ENCODE results near the gene ARAP2. TPM values are rescaled to one million over a fixed set of nuclear protein-coding genes. Genes with fewer than 3 reads are reported as not detected.

Gene ARAP2
- total RNA-seq, 1 experiment from 2014 or later, result 12.0 TPM

DNA sequence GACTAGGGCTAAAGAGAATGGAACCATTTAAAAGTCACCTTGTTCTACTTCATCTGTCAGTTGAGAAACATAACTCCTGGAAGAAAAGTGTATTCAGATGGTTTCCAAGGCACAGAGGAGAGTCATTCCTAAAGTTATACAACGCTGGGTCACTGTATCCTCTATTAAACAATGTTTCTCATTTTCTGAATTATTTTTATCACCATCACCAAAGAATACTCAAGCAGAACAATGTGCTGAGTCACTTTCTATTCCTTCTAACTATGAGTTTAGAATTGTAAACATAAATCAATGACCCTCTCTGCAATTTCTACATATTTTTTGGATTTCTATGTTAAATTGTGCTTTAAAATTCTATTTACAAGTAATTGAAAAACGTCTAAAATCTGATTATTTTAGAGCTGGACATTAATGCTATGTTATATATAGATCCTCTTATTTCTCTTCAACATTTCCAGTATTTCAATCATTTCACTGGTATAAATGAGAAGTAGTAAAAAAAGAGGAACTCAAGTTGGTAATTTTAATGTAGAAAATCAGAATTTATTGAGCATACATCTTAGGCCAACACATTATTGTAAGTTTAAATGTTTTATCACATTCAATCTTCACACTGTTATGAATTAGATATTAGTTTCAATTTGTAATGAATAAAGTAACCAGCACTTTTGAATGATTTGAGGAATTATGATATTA lies 44.6 kb upstream of the ARAP2 start:
- BruUV-seq (replicated peaks), result no TSS peak
- Mint-ChIP-seq H3K4me1 (ENCODE audit: insufficient read depth, unreplicated experiment) (peaks cover 25% of the 10 kb centered on the region), H3K36me3 (ENCODE audit: insufficient read depth, unreplicated experiment) (no peaks in the 10 kb centered on the region), H3K27ac (ENCODE audit: low read depth, unreplicated experiment) (no peak overlapping the region), H3K9me3 (ENCODE audit: unreplicated experiment) (no peaks in the 10 kb centered on the region), H3K27me3 (ENCODE audit: insufficient read depth, unreplicated experiment) (no peaks in the 10 kb centered on the region), H3K4me3 (ENCODE audit: unreplicated experiment) (no peak overlapping the region)
- TF ChIP-seq, protein P1, sequence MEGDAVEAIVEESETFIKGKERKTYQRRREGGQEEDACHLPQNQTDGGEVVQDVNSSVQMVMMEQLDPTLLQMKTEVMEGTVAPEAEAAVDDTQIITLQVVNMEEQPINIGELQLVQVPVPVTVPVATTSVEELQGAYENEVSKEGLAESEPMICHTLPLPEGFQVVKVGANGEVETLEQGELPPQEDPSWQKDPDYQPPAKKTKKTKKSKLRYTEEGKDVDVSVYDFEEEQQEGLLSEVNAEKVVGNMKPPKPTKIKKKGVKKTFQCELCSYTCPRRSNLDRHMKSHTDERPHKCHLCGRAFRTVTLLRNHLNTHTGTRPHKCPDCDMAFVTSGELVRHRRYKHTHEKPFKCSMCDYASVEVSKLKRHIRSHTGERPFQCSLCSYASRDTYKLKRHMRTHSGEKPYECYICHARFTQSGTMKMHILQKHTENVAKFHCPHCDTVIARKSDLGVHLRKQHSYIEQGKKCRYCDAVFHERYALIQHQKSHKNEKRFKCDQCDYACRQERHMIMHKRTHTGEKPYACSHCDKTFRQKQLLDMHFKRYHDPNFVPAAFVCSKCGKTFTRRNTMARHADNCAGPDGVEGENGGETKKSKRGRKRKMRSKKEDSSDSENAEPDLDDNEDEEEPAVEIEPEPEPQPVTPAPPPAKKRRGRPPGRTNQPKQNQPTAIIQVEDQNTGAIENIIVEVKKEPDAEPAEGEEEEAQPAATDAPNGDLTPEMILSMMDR (IDR thresholded peaks at IDR 0.05; ENCODE audit: unreplicated experiment), result no peak
- POLR2A ChIA-PET, result interaction anchor here (1.2 to 2.0 kb wide), 2 partner anchors 8 to 45 kb away, joined by 3 to 10 read pairs; partner anchors contain the start of gene DTHD1
- no peak for DNase-seq (ENCODE audit: unreplicated experiment)
- CTCF ChIA-PET, result no interaction called here
- intact Hi-C loops (cut with micrococcal nuclease), result no loop called here

DNA sequence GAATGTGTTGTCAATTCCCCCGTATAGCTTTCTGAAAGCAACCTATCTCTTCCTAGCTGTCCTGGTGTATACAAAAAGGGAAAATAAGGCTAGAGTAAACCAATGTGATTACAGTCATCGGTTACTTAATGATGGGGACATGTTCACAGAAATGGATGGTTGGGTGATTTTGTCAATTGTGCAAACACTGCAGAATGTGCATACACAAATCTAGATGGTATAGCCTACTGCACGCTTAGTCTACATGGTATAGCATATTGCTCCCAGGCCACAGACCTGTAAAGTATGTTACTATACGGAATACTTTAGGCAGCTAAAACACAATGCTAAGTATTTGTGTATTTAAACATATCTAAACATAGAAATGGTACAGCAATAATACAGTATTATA lies 42.2 kb upstream of the ARAP2 start:
- no peak overlapping the region for H3K4me3 Mint-ChIP-seq (ENCODE audit: unreplicated experiment)
- TF ChIP-seq, protein P1 (IDR thresholded peaks at IDR 0.05; ENCODE audit: unreplicated experiment), result no peak
- no peaks in the 10 kb centered on the region for H3K9me3 Mint-ChIP-seq (ENCODE audit: unreplicated experiment)
- ChIA-PET POLR2A (interaction anchor here (2.6 kb wide), 1 partner anchor 43 kb away, joined by 12 read pairs; the partner anchor contains the start of gene ARAP2), CTCF (interaction anchor here (1.0 kb wide), 1 partner anchor 42 kb away, joined by 4 read pairs; the partner anchor contains the start of gene ARAP2)
- intact Hi-C loops (cut with micrococcal nuclease), result no loop called here
- peaks cover 17% of the 10 kb centered on the region for H3K4me1 Mint-ChIP-seq (ENCODE audit: insufficient read depth, unreplicated experiment)
- no peaks in the 10 kb centered on the region for H3K36me3 Mint-ChIP-seq (ENCODE audit: insufficient read depth, unreplicated experiment)
- H3K27ac Mint-ChIP-seq (ENCODE audit: low read depth, unreplicated experiment), result peak overlapping the region; percentile 64
- no peak for DNase-seq (ENCODE audit: unreplicated experiment)
- no TSS peak for BruUV-seq (replicated peaks)
- H3K27me3 Mint-ChIP-seq (ENCODE audit: insufficient read depth, unreplicated experiment), result no peaks in the 10 kb centered on the region

GRCh38 chr4:36285784-36286480 lies 41.6 kb upstream of the ARAP2 start:
- ChIA-PET CTCF (interaction anchor here (1.0 kb wide), 1 partner anchor 41 kb away, joined by 4 read pairs; the partner anchor contains the start of gene ARAP2), POLR2A (interaction anchor here (0.5 to 2.6 kb wide), 2 partner anchors 38 to 42 kb away, joined by 3 to 12 read pairs; partner anchors contain the start of gene ARAP2)
- TF ChIP-seq, protein P1 (IDR thresholded peaks at IDR 0.05; ENCODE audit: unreplicated experiment), result no peak
- Mint-ChIP-seq H3K27me3 (ENCODE audit: insufficient read depth, unreplicated experiment) (no peaks in the 10 kb centered on the region), H3K27ac (ENCODE audit: low read depth, unreplicated experiment) (peak overlapping the region; percentile 64), H3K9me3 (ENCODE audit: unreplicated experiment) (no peaks in the 10 kb centered on the region), H3K4me1 (ENCODE audit: insufficient read depth, unreplicated experiment) (peaks cover 22% of the 10 kb centered on the region), H3K4me3 (ENCODE audit: unreplicated experiment) (no peak overlapping the region), H3K36me3 (ENCODE audit: insufficient read depth, unreplicated experiment) (no peaks in the 10 kb centered on the region)
- no TSS peak for BruUV-seq (replicated peaks)
- intact Hi-C loops (cut with micrococcal nuclease), result no loop called here
- peak; percentile 53 for DNase-seq (ENCODE audit: unreplicated experiment)

DNA sequence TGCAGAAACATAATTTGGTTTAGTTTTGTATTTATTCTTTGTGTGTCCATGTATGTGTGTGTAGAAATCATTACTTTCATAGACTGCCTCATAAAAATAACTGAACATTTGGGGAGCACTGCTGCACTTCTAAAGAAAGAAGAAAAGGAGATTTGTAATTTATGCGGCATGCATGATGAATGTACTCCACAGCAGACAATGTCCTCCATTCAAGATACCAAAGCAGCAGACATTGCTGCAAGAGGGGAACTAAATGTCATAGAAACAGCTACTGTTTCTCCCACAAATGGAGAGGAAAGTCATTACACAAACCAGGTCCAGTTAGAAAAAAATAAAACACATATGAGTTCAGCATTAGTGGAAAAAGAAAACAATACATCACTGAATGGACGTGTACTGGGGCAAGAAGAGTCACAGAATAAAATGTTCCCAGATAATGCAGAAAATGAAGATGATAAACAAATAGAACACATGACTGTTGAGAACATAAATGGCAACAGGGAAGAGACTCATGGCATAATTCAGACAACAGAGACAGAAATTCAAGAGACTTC lies 39.7 kb upstream of the ARAP2 start:
- no peak for DNase-seq (ENCODE audit: unreplicated experiment)
- Mint-ChIP-seq H3K27ac (ENCODE audit: low read depth, unreplicated experiment) (no peak overlapping the region), H3K9me3 (ENCODE audit: unreplicated experiment) (no peaks in the 10 kb centered on the region), H3K36me3 (ENCODE audit: insufficient read depth, unreplicated experiment) (no peaks in the 10 kb centered on the region), H3K27me3 (ENCODE audit: insufficient read depth, unreplicated experiment) (no peaks in the 10 kb centered on the region), H3K4me1 (ENCODE audit: insufficient read depth, unreplicated experiment) (peaks cover 39% of the 10 kb centered on the region), H3K4me3 (ENCODE audit: unreplicated experiment) (no peak overlapping the region)
- ChIA-PET CTCF (no interaction called here), POLR2A (no interaction called here)
- TF ChIP-seq, protein P1 (IDR thresholded peaks at IDR 0.05; ENCODE audit: unreplicated experiment), result no peak
- intact Hi-C loops (cut with micrococcal nuclease), result no loop called here
- no TSS peak for BruUV-seq (replicated peaks)

All from MCF 10A (cell line).